AG09319 (cell line): ENCODE data around the gene GMPPA.
A peak's percentile ranks its signal among the peaks of the same experiment; 100 is the strongest.

Experiments used
- DNase-seq: peaks from one replicate; pipeline ENCODE4 v3.0.0-alpha.2; 2010; ENCODE audit warnings: low read depth; ENCODE audit errors: extremely low read depth
- TF ChIP-seq, protein P1 (sequence below): IDR thresholded peaks from 2 replicates; pipeline ENCODE4 v1.5.1; 2011; ENCODE audit warnings: low read depth, mild to moderate bottlenecking, inconsistent platforms, low read length, moderate library complexity

The GMPPA gene

DNA sequence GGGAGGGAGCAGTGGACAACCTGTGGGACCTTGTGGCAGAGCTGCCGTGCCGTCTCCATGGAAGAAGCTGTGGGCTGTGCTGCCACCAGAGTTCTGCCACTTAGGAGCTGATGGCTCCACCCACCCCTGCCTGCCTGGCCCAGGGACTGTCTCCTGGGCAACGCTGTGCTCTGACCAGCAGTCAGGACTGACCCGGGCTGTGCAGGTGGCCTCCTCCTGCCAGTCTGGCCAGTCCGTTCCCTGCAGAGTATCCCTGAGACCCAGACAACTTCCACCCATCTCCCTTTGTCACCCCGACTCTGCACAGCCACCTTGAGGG lies 28.3 kb downstream of the GMPPA start:
- DNase-seq = no peak
- TF ChIP-seq, protein P1, sequence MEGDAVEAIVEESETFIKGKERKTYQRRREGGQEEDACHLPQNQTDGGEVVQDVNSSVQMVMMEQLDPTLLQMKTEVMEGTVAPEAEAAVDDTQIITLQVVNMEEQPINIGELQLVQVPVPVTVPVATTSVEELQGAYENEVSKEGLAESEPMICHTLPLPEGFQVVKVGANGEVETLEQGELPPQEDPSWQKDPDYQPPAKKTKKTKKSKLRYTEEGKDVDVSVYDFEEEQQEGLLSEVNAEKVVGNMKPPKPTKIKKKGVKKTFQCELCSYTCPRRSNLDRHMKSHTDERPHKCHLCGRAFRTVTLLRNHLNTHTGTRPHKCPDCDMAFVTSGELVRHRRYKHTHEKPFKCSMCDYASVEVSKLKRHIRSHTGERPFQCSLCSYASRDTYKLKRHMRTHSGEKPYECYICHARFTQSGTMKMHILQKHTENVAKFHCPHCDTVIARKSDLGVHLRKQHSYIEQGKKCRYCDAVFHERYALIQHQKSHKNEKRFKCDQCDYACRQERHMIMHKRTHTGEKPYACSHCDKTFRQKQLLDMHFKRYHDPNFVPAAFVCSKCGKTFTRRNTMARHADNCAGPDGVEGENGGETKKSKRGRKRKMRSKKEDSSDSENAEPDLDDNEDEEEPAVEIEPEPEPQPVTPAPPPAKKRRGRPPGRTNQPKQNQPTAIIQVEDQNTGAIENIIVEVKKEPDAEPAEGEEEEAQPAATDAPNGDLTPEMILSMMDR = no peak

DNA sequence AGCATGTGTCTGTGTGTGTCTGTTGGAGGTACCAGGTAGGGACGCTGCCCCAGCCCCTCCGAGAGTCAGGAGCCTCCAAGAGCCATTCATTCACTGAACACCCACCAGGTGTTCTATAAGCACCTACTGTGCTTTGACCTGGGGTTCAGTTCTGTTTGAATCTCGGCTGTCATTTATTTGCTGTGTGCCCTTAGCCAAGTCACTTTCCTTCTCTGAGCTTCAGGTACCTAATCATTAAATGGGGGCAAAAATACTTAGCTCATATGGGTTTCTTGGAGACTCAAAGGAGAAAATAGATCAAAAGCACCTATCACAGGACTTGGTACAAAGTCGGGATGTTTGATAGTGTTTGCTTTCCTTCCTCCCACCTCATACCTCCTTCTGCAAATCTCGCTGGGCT lies 28.8 kb downstream of the GMPPA start:
- TF ChIP-seq, protein P1 = no peak
- DNase-seq = no peak

DNA sequence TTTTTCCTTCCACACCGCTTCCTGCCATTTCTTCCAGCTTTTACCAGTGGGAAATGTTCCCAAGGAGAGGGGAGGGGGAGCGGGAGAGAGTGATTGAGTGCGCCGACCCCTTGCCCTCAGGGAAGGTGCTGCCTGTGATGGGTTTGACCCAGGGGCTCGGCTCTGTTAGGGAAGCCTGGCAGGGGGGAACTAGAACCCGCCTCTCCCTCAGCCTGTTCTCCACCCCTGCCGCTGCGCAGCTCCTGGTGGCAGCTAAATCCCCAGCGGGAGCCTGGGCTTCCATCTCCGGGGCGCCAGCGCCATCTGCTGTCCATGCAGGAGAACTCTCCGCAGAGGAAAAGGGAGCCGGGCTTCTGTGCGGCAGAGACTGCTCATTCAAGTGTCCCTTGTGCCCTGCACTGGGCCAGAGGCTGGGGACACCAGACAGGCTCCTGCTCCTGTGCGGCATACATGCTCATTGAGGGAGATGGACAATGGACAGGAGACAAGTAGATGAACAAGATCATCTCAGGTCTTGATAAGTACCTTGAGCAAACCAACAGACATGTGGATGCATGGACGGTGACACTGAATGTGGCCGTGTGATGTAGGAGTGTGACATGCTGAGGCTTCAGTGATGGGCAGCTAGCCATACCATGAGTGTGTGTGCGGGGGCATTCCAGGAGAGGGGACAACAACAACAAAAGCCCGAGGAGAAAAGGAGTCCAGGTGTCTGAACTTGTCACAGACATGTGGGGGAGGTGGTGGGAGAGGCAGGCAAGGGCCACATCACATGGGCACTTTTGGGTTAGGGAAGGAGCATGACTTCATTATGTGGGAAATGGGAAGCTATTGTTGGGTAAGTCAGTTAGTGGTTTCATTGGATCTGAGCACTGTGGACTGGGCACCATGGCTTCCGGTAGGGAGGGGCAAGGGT lies 31.6 kb downstream of the GMPPA start:
- DNase-seq = peak; percentile 53
- TF ChIP-seq, protein P1 = peak; percentile 96

DNA sequence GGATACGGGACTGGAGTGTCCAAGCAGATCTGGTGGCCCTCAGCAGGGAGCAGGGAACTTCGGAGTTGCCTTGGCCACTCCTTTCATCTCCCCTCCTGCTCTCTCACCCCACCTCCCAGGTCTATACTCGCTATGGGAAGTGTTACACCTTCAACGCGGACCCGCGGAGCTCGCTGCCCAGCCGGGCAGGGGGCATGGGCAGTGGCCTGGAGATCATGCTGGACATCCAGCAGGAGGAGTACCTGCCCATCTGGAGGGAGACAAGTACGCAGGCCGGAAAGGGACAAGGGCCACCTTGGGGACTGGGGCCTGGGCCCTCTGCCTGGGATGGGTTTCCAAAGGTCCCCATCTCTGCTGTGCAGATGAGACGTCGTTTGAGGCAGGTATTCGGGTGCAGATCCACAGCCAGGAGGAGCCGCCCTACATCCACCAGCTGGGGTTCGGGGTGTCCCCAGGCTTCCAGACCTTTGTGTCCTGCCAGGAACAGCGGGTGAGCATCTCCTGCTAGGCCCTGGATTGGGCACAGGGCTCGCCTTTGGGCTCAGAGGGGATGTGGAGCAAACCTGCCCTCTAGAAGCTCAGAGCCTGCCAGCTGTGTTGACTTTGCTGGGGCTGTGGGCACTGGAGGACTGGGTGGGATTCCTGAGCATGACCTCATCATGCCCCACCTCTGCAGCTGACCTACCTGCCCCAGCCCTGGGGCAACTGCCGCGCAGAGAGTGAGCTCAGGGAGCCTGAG lies 33.1 kb downstream of the GMPPA start:
- TF ChIP-seq, protein P1 = no peak
- no peak for DNase-seq

DNA sequence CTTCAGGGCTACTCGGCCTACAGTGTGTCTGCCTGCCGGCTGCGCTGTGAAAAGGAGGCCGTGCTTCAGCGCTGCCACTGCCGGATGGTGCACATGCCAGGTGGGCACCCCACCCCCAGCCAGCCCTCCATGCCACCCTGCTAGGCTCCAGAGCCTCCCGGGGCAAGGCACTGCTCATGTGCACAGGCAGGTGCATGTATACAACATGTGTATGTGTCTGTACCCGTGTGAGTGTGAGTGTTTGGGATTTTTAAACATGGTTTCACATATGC lies 33.6 kb downstream of the GMPPA start:
- TF ChIP-seq, protein P1 = no peak
- no peak for DNase-seq

DNA sequence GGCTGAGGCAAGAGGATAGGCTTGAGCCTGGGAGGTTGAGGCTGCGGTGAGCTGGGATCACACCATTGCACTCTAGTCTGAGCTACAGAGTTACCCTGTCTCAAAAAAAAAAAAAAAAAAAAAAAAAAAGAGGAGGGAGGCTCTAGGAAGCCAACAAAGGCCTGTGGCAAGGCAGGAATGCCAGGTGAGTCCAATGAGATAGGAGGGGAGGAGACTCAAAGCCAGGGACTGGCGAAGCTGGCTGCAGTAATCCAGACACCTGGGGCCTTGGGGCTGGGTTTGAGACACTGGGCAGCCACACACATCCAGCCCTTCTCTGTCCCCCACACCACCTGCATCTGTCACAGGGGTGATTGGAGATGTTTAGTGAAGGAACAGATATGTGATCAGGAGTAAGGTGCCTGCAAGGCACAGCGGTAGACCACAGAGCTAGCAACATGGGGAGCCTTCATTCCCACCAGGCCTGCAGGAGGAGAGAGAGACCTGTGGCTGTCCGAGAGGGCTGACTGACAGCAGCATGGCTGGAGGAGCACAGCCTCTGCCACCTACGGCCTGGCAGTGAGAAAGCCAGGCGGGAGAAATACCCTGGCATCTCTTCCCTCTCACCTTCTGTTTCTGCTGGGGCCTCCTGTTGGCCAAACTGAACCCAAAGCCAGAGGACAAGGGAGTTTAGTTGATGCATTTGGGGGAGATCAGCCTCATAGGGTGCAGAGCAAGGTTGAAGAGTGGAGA lies 35.4 kb downstream of the GMPPA start:
- DNase-seq = no peak

More for the DNA sequence above, 35.4 kb downstream of the GMPPA start:
- TF ChIP-seq, protein P1 = no peak
